HEK293 (cell line): Measurements from ENCODE around the gene FAM117B.

Source experiments
- REPIN1 ChIP-seq: fragments of 450-650 bp; formaldehyde crosslinking; IDR thresholded peaks from 2 replicates; pipeline ENCODE4 v1.5.1; 2017; ENCODE audit warnings: missing biosample characterization, missing genetic modification characterization, low read depth
- REST ChIP-seq: fragments of 450-650 bp; formaldehyde crosslinking; IDR thresholded peaks from 2 replicates; pipeline ENCODE4 v1.5.1; 2016; ENCODE audit warnings: missing biosample characterization, missing genetic modification characterization
- SALL2 ChIP-seq: fragments of 450-650 bp; formaldehyde crosslinking; IDR thresholded peaks from 2 replicates; pipeline ENCODE4 v1.5.0; 2017; ENCODE audit warnings: missing biosample characterization, mild to moderate bottlenecking, missing genetic modification characterization, borderline replicate concordance
- TCF7L2 ChIP-seq: IDR thresholded peaks from 2 replicates; pipeline ENCODE4 v1.6.1; 2011; ENCODE audit warnings: low read depth, mild to moderate bottlenecking, inconsistent platforms, low read length, moderate library complexity, borderline replicate concordance
- ZBTB21 ChIP-seq: fragments of 450-650 bp; formaldehyde crosslinking; IDR thresholded peaks from 2 replicates; pipeline ENCODE4 v1.5.1; 2017; ENCODE audit warnings: missing biosample characterization, missing genetic modification characterization
- ZNF18 ChIP-seq: fragments of 450-650 bp; formaldehyde crosslinking; IDR thresholded peaks from 2 replicates; pipeline ENCODE4 v1.5.1; 2016; ENCODE audit warnings: missing biosample characterization, missing genetic modification characterization
- ZNF184 ChIP-seq: fragments of 450-650 bp; IDR thresholded peaks from 2 replicates; pipeline ENCODE4 v1.5.1; 2018; ENCODE audit warnings: missing biosample characterization, mild to moderate bottlenecking, missing genetic modification characterization
- ZNF324 ChIP-seq: fragments of 450-650 bp; formaldehyde crosslinking; IDR thresholded peaks from 2 replicates; pipeline ENCODE4 v1.5.1; 2016; ENCODE audit warnings: missing biosample characterization, missing genetic modification characterization
- ZNF501 ChIP-seq: fragments of 450-650 bp; formaldehyde crosslinking; IDR thresholded peaks from 2 replicates; pipeline ENCODE4 v1.5.1; 2016; ENCODE audit warnings: missing biosample characterization, missing genetic modification characterization
- ZNF639 ChIP-seq: fragments of 450-650 bp; formaldehyde crosslinking; IDR thresholded peaks from 2 replicates; pipeline ENCODE4 v1.5.1; 2016; ENCODE audit warnings: missing biosample characterization, missing genetic modification characterization
- ZSCAN30 ChIP-seq: fragments of 450-650 bp; IDR thresholded peaks from 2 replicates; pipeline ENCODE4 v1.5.1; 2018; ENCODE audit warnings: missing biosample characterization, mild to moderate bottlenecking, missing genetic modification characterization, moderate library complexity
- TF ChIP-seq, protein P1 (sequence below): fragments of 450-650 bp; formaldehyde crosslinking; IDR thresholded peaks from 2 replicates; pipeline ENCODE4 v1.5.1; 2016; ENCODE audit warnings: missing biosample characterization, missing genetic modification characterization
- TF ChIP-seq, protein P2 (sequence below): fragments of 450-650 bp; formaldehyde crosslinking; IDR thresholded peaks from 2 replicates; pipeline ENCODE4 v1.5.1; 2016; ENCODE audit warnings: missing biosample characterization, missing genetic modification characterization, low read depth

DNA sequence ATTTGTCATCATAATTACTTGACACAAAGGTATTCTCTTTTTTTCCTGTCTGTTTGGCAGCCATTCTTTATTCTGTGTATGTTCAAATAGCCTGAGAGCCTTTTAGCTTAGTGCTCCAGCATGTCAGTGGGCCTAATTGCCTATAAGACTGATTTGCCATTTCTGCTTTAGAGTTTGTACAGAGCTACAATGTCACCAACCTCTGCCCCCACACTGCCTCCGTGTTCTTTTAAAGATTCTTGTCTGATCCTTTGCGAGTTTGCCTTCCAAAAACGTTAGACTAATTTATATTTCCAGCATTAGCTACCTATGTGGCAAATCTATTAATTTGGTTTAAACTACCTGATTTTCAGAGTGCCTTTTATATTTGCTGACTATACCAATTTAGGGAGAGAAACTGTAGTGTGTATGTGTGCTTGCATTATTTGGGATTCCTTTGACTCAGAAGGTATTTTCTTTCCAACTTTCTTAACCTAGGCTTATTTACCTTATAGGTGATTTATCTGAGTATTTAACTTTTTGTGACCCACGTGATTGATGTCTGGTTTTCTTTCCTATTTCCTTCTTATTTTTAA lies 70.8 kb downstream of the FAM117B start:
- TF ChIP-seq TCF7L2 (no peak), ZSCAN30 (no peak), ZNF184 (no peak), ZNF324 (tag by site-specific recombination) (no peak), ZNF501 (no peak), SALL2 (no peak), REST (tag by site-specific recombination) (no peak), ZNF18 (tag by site-specific recombination) (no peak), ZBTB21 (tag by site-specific recombination) (no peak), ZNF639 (tag by site-specific recombination) (no peak), REPIN1 (tag by site-specific recombination) (no peak)
- TF ChIP-seq, protein P1, sequence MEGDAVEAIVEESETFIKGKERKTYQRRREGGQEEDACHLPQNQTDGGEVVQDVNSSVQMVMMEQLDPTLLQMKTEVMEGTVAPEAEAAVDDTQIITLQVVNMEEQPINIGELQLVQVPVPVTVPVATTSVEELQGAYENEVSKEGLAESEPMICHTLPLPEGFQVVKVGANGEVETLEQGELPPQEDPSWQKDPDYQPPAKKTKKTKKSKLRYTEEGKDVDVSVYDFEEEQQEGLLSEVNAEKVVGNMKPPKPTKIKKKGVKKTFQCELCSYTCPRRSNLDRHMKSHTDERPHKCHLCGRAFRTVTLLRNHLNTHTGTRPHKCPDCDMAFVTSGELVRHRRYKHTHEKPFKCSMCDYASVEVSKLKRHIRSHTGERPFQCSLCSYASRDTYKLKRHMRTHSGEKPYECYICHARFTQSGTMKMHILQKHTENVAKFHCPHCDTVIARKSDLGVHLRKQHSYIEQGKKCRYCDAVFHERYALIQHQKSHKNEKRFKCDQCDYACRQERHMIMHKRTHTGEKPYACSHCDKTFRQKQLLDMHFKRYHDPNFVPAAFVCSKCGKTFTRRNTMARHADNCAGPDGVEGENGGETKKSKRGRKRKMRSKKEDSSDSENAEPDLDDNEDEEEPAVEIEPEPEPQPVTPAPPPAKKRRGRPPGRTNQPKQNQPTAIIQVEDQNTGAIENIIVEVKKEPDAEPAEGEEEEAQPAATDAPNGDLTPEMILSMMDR (tag by site-specific recombination), result no peak
- TF ChIP-seq, protein P2, sequence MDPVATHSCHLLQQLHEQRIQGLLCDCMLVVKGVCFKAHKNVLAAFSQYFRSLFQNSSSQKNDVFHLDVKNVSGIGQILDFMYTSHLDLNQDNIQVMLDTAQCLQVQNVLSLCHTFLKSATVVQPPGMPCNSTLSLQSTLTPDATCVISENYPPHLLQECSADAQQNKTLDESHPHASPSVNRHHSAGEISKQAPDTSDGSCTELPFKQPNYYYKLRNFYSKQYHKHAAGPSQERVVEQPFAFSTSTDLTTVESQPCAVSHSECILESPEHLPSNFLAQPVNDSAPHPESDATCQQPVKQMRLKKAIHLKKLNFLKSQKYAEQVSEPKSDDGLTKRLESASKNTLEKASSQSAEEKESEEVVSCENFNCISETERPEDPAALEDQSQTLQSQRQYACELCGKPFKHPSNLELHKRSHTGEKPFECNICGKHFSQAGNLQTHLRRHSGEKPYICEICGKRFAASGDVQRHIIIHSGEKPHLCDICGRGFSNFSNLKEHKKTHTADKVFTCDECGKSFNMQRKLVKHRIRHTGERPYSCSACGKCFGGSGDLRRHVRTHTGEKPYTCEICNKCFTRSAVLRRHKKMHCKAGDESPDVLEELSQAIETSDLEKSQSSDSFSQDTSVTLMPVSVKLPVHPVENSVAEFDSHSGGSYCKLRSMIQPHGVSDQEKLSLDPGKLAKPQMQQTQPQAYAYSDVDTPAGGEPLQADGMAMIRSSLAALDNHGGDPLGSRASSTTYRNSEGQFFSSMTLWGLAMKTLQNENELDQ (tag by site-specific recombination), result no peak
